Prostate gland (tissue), 2 donors: ENCODE data around the gene TCP11L1. TPM values are rescaled to one million over a fixed set of nuclear protein-coding genes. Genes with fewer than 3 reads are reported as not detected.

Experiments used
- DNase-seq: peaks from one replicate; pipeline ENCODE4 v3.0.0-alpha.2; 2019; ENCODE audit warnings: low spot score
- H3K27ac ChIP-seq, 2 donors: fragments of 200-600 bp; sonication (generic); 2 replicates each; pipeline ENCODE4 v1.5.1; 2017 to 2019
- H3K27me3 ChIP-seq: fragments of 200-600 bp; sonication (generic); replicated peaks from 2 replicates; pipeline ENCODE4 v1.5.1; 2019; ENCODE audit not compliant: insufficient read depth
- H3K36me3 ChIP-seq, 2 donors: fragments of 200-600 bp; sonication (generic); 1 replicate in 1 of 2; 2 replicates in 1 of 2; pipeline versions ENCODE4 v1.5.1 to v1.8.1; 2017 to 2019
- H3K4me1 ChIP-seq: fragments of 200-600 bp; sonication (generic); replicated peaks from 2 replicates; pipeline ENCODE4 v1.5.1; 2019
- H3K4me3 ChIP-seq, 2 donors: fragments of 200-600 bp; sonication (generic); 2 replicates each; pipeline ENCODE4 v1.5.1; 2017 to 2019
- H3K9me3 ChIP-seq: fragments of 200-600 bp; sonication (generic); 2 replicates; pipeline ENCODE4 v1.5.1; 2017
- POLR2A ChIP-seq: fragments of 450-650 bp; IDR thresholded peaks from one replicate; pipeline ENCODE4 v1.6.1; 2016; ENCODE audit warnings: antibody characterized with exemption, mild to moderate bottlenecking
- POLR2AphosphoS5 ChIP-seq: sonication (generic); formaldehyde crosslinking; IDR thresholded peaks from one replicate; pipeline ENCODE4 v1.6.1; 2017; ENCODE audit warnings: antibody characterized with exemption
- WGBS: methylation state at CpG from one replicate; pipeline ENCODE4 v1.1.5; 2018; 5-methylcytosine and 5-hydroxymethylcytosine counted together
- intact Hi-C: fragments of 100-400 bp; cut with DNase I; formaldehyde crosslinking; loops from one replicate; pipeline ENCODE4 v1.14.2; 2022
- total RNA-seq, 2 donors: library from RNA; depleted of rRNA; stranded (reverse); fragments of >200 nt; gene quantifications; one replicate each; pipeline ENCODE4 v1.1.0, GENCODE V29; 2016
- TF ChIP-seq, protein P1 (sequence below), 4 experiments: fragments of 200-600 bp in 2 of 4; fragments of 450-650 bp in 2 of 4; sonication (generic) in 2 of 4; IDR thresholded peaks; 1 replicate in 3 of 4; 2 replicates in 1 of 4; pipeline ENCODE4 v1.5.1; 2016 to 2019; ENCODE audit warnings: antibody characterized with exemption in 4 of 4, mild to moderate bottlenecking in 2 of 4, moderate library complexity in 2 of 4

The TCP11L1 gene
- total RNA-seq = 10 to 100 TPM; 15.3 to 27.1 TPM

DNA sequence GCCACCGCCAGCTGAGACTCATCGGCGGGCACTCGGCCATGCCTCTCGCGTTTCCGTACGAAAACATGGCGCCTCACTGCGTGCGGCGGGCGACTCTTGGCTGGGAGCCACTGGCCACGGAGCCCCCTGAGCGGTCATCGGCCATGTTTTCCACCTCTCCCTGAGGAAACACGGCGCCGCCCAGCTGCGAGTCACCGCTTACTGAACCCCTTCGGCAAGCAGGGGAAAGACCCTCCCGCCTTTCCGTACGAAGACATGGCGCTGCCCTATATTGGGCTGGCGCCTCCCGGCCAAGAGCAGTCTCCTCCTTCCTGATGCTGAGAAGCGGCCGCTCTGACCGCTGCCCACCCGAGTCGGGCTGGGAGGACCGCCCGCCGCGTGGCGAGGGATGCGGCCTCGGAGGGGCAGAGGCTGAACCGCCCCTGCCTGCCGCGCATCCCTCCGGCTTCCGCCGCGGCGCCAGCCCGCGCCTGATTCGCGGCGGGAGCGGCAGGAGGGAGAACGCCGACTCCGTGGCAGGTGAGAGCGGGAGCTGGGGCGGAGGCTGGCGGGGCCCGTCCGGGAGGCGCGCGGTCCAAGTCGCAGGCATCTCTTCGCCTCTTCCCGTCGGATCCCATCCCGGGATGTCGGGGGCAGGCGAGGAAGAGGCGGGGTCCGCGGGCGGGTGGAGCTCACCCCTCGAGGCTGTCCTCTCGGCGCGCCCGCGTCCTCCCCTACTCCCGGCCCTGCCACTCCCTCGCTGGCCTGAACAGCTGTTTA is at the start of gene TCP11L1:
Gene TCP11L1, plus strand, starts transcription at position 299 of the 759 bp plus-strand sequence. CDS start 4,202 bp downstream, outside the sequence.
- H3K27me3 ChIP-seq = no peaks in the 10 kb centered on the region
- no peaks in the 10 kb centered on the region for H3K36me3 ChIP-seq
- TF ChIP-seq, protein P1, sequence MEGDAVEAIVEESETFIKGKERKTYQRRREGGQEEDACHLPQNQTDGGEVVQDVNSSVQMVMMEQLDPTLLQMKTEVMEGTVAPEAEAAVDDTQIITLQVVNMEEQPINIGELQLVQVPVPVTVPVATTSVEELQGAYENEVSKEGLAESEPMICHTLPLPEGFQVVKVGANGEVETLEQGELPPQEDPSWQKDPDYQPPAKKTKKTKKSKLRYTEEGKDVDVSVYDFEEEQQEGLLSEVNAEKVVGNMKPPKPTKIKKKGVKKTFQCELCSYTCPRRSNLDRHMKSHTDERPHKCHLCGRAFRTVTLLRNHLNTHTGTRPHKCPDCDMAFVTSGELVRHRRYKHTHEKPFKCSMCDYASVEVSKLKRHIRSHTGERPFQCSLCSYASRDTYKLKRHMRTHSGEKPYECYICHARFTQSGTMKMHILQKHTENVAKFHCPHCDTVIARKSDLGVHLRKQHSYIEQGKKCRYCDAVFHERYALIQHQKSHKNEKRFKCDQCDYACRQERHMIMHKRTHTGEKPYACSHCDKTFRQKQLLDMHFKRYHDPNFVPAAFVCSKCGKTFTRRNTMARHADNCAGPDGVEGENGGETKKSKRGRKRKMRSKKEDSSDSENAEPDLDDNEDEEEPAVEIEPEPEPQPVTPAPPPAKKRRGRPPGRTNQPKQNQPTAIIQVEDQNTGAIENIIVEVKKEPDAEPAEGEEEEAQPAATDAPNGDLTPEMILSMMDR (IDR thresholded peaks at IDR 0.05) = peak in 1 of 4 experiments; percentile 23
- TF ChIP-seq POLR2AphosphoS5 (peak; percentile 84), POLR2A (peak; percentile 54)
- under 1% methylated on average over 51 of the region's 84 CpGs for WGBS
- peak within 1 kb of the TSS; percentile 95 to 96 for H3K27ac ChIP-seq
- peak within 1 kb of the TSS; percentile 91 to 92 for H3K4me3 ChIP-seq
- H3K4me1 ChIP-seq = no peaks in the 10 kb centered on the region
- DNase-seq = peak; percentile 91
- intact Hi-C loops = loop anchor here (10.0 kb wide), 1 partner anchor 145 kb away; the partner anchor contains the start of gene QSER1
- H3K9me3 ChIP-seq = no peaks in the 10 kb centered on the region

- Histone ChIP-seq H3K9me3 (no peaks in the 10 kb centered on the region), H3K36me3 (no peaks in the 10 kb centered on the region), H3K27me3 (no peaks in the 10 kb centered on the region), H3K27ac (no peak overlapping the region), H3K4me3 (no peak overlapping the region), H3K4me1 (no peaks in the 10 kb centered on the region)
- no peak for TF ChIP-seq POLR2AphosphoS5
- 0% methylated on average over 1 of the region's 1 CpG for WGBS
- DNase-seq = no peak
- intact Hi-C loops = no loop called here
Observed at GRCh38 chr11:32990481-32990880, 48.9 kb upstream of the TCP11L1 start.

GRCh38 chr11:32991427-32991826 is 47.9 kb upstream of the TCP11L1 start:
- 91% methylated on average over 3 of the region's 3 CpGs for WGBS
- no peaks in the 10 kb centered on the region for H3K4me1 ChIP-seq
- H3K36me3 ChIP-seq = no peaks in the 10 kb centered on the region
- H3K4me3 ChIP-seq = no peak overlapping the region
- DNase-seq = no peak
- TF ChIP-seq POLR2A = no peak
- no peak for TF ChIP-seq POLR2AphosphoS5
- TF ChIP-seq, protein P1 (IDR thresholded peaks at IDR 0.05) = no peak
- intact Hi-C loops = no loop called here
- H3K9me3 ChIP-seq = no peaks in the 10 kb centered on the region
- no peaks in the 10 kb centered on the region for H3K27me3 ChIP-seq
- no peak overlapping the region for H3K27ac ChIP-seq

DNA sequence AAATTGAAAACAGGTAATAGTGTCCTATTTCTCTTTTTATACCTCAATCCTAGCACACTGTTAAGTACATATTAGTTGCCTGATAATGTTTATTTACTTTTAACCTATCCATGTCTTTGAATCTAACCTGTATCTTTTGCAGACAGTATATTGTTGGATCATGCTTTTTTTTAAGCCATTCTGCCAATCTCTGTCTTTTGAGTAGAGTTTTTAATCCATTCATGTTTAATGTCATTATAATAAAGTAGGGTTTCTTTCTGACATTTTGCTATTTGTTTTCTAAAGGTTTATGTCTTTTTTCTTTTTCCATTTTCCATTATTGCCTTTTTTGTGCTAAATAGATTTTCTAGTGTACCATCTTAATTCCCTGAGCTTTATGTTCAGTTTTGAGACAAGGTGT is 47.5 kb upstream of the TCP11L1 start:
- H3K4me1 ChIP-seq = no peaks in the 10 kb centered on the region
- intact Hi-C loops = no loop called here
- H3K36me3 ChIP-seq = no peaks in the 10 kb centered on the region
- no peaks in the 10 kb centered on the region for H3K27me3 ChIP-seq
- H3K27ac ChIP-seq = no peak overlapping the region
- H3K4me3 ChIP-seq = no peak overlapping the region
- TF ChIP-seq POLR2A = no peak
- TF ChIP-seq, protein P1 (IDR thresholded peaks at IDR 0.05) = no peak
- TF ChIP-seq POLR2AphosphoS5 = no peak
- no peak for DNase-seq
- H3K9me3 ChIP-seq = no peaks in the 10 kb centered on the region

DNA sequence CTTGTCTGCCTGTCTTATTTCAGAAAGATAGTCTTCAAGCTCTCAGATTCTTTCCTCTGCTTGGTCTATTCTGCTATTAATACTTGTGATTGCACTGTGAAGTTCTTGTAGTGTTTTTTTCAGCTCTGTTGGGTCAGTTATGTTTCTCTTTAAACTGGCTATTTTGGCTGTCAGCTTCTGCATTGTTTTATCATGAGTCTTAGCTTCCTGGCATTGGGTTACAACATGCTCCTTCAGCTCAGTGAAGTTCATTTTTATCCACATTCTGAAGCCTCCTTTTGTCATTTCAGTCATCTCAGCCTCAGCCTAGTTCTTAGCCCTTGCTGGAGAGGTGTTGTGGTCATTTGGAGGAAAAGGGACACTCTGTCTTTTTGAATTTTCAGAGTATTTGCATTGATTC is 39.2 kb upstream of the TCP11L1 start:
- Histone ChIP-seq H3K4me1 (no peaks in the 10 kb centered on the region), H3K9me3 (no peaks in the 10 kb centered on the region), H3K27ac (no peak overlapping the region), H3K4me3 (no peak overlapping the region), H3K36me3 (no peaks in the 10 kb centered on the region), H3K27me3 (no peaks in the 10 kb centered on the region)
- intact Hi-C loops = no loop called here
- no peak for DNase-seq
- no peak for TF ChIP-seq POLR2A
- TF ChIP-seq, protein P1 (IDR thresholded peaks at IDR 0.05) = no peak
- no peak for TF ChIP-seq POLR2AphosphoS5
